Endothelial cell of hepatic sinusoid (primary cell): ENCODE measurements around the gene CD68.
"Not testable (repeated sequence)": the region's sequence is repeated elsewhere in the genome, so short reads cannot be mapped to it uniquely, and the experiment has no call there.

ENCODE experiments used
- in situ Hi-C: cut with HindIII; loops from 2 replicates; pipeline ENCODE4 v1.10.0; 2017; ENCODE audit warnings: low sequenced_read_pairs

Gene CD68

DNA sequence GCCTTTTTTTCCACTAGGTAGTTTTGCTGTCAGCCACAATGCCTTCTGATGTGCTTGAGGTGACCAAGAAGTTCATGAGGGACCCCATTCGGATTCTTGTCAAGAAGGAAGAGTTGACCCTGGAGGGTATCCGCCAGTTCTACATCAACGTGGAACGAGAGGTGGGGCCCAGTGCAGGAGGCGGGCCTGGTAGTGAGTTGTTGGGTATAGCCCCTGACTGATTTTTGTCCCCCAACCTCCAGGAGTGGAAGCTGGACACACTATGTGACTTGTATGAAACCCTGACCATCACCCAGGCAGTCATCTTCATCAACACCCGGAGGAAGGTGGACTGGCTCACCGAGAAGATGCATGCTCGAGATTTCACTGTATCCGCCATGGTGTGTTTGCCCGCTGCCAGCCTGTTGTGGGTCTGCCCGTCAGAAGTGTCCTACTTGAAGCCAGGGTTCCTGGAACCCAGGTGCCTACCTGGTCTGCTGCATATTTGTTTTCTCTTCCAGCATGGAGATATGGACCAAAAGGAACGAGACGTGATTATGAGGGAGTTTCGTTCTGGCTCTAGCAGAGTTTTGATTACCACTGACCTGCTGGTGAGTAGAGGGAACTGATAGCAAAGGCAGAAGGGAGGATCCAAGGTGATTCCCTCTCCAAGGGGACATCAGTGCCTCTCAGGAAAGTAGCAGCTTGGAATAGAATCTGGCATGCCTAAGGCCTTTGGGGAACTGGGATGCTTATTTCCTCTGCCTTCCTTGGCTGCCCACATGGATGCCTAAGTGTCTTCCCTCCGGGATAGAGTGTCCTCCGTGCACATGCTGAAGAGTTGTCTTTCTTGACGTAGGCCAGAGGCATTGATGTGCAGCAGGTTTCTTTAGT, 1.9 kb upstream of the CD68 start:
- in situ Hi-C loops: no loop called here

DNA sequence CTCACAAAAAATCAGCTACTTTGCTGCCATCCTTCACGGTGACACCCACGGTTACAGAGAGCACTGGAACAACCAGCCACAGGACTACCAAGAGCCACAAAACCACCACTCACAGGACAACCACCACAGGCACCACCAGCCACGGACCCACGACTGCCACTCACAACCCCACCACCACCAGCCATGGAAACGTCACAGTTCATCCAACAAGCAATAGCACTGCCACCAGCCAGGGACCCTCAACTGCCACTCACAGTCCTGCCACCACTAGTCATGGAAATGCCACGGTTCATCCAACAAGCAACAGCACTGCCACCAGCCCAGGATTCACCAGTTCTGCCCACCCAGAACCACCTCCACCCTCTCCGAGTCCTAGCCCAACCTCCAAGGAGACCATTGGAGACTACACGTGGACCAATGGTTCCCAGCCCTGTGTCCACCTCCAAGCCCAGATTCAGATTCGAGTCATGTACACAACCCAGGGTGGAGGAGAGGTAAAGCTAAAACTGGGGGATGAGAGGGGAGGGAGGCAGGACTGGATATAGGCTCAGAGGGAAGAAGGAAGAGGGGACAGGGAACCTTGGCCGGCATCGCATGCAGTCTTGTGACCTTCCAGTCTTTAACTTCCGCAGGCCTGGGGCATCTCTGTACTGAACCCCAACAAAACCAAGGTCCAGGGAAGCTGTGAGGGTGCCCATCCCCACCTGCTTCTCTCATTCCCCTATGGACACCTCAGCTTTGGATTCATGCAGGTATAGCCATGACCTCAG, 581 bp downstream of the CD68 start:
- in situ Hi-C loops: no loop called here

DNA sequence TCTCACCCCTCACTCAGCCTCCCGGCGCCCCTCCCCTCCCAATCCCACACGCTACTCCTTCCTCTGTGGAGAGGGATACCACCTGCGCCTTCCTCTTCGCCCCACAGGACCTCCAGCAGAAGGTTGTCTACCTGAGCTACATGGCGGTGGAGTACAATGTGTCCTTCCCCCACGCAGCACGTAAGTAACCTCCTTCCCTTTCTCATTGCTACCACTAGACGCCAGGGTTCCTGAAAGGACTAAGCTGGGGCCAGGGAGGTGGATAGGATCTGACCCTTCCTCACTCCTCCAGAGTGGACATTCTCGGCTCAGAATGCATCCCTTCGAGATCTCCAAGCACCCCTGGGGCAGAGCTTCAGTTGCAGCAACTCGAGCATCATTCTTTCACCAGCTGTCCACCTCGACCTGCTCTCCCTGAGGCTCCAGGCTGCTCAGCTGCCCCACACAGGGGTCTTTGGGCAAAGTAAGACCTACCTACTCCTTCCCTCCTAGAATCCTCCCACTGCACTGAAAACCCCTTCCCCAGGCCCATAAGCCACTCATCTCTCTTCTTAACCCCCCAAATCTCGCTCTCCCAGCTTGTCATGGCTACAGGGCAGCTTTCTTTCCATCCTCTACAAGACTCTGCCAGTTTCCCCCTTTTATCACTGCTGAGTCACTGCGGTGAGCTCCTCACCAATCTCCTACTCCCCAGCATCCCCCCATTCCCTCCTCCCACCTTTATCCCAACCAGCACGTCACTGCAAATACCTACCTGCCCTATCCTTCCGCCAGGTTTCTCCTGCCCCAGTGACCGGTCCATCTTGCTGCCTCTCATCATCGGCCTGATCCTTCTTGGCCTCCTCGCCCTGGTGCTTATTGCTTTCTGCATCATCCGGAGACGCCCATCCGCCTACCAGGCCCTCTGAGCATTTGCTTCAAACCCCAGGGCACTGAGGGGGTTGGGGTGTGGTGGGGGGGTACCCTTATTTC, 1.5 kb downstream of the CD68 start:
- in situ Hi-C loops: no loop called here

DNA sequence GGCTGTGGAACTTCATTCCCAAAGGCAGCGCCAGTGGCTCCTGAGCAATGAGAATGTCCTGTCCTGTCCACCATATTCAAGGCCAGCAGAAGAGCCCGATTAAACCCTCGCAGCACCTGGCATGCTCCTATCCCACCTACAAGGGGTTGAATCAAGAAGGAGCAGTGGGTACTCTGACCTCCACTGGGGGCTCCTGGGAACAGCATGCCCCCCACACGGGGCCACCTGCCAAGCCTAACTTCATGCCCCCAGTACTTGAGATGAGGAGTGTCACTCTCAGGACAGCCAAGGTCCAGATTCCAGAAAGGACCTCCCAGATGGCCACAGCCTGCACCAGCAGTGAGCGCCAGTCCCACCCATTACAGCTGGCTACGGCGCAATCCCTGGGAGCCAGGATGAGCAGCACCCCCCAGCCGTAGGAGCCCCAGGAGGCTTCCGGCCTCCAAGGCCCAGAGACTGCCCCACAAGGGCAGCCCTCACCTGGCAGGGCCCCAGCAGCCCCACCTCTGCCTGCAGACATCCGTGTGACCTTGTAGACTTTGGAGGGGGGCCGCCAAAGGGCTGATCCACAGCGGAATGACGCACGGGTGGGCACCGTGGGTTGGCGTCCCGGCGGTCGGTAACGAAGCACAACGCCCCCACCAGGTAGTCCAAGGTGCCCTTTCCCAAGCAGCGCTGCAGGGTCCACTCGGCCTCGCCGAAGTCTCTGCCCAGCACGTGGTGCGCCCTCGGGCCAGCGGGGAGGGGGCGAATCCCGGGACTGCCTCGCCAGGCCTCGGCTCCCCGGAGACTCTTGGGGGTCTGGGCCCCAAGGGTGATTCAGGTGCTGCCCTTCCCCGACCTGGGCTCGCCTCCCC, 3.2 kb downstream of the CD68 start:
- in situ Hi-C loops: no loop called here

DNA sequence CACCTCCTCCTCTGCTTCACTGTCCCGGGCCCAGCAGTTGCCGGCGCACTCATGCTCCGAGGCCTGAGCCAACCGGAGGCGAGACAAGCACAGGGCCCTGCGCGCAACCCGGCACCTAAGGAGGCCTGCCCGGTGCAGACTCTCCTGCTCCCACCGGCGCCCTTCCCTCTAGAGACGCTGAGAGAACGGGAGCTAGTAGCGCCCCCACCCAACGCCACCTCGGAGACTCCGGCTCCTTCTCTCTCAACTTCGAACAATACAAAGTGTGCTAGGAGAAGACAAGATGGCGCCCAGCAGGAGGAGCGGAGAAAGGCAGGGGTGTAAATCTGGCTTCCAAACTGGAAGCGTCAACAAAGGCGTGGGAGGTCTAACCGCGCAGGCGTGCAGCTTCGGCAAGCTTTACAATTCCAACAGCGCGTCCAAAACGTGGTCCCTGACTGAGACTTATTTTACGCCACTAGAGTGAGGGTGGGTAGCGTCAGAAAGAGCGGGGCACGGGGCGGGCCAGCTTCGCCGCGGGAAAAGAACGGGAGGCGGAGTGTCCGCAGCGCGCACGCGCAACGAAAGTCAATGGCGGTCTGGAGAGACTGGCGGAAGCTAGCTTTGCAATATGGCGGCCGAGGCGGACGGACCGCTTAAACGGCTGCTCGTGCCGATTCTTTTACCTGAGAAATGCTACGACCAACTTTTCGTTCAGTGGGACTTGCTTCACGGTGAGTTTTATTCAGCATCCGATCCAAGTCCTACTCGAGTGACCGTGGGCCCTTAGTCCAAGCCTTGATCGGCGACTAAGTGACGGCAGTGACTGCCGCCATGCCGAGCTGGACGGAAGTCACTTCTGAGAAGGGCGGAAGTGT, 4.0 kb downstream of the CD68 start, which contains the start of gene MPDU1:
MPDU1 (plus strand) TSS at position 600 of the 857 bp plus-strand sequence; CDS start at position 611, 11 bp downstream.
- in situ Hi-C loops: no loop called here

DNA sequence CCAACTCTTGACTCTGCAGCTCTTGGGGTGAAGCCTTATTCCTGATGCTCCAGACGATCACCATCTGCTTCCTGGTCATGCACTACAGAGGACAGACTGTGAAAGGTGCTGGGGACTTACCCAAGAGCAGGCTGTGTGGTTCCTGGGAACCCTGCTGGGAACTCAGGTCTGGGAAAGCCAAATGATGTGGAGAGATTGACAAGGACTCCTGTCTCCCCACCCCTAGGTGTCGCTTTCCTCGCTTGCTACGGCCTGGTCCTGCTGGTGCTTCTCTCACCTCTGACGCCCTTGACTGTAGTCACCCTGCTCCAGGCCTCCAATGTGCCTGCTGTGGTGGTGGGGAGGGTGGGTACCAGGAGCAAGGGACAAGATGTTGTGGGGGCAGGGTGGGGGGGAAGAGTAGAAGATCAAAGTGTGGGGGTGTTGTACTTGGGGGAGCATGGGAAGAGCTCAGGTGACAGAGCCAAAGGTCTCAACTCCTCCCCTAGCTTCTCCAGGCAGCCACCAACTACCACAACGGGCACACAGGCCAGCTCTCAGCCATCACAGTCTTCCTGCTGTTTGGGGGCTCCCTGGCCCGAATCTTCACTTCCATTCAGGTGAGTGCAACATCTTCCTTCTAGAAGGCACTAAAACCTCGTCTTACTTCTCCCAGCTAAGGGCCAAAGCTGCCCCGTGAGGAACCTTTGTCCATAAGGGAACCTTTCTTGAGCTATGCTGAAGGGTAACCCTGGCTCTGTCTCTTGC, 7.4 kb downstream of the CD68 start:
- in situ Hi-C loops: no loop called here

DNA sequence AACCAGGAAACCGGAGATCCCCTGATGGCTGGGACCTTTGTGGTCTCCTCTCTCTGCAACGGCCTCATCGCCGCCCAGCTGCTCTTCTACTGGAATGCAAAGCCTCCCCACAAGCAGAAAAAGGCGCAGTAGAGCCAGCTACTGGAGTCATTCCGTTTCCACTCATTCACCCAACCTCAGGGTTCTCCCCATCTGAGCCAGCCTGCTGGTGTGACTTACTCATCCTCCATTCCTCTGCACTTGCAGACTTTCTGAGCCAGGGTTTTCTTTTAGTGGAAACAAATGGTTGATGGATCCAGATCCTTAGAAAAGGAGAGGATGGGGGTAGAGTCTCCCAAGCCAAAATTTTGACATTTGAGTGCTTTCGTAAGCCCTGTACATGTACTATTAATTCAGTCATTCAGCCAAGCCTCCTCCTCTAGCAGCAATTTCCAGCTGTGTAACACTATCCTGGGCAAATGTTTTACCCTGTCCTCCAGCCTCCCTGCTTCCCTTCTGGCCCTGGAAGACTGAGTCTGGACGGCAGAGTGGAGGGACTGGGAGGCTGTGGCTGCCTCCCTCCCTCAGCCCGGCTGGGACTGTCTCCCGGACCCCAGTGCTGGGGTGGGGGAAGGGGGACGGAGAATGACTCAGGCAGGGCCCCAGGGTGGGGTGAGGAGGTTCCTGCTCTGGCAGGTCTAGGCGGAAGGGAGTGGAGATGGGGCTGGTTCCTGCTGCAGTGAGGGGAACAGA, 8.1 kb downstream of the CD68 start:
- in situ Hi-C loops: no loop called here

DNA sequence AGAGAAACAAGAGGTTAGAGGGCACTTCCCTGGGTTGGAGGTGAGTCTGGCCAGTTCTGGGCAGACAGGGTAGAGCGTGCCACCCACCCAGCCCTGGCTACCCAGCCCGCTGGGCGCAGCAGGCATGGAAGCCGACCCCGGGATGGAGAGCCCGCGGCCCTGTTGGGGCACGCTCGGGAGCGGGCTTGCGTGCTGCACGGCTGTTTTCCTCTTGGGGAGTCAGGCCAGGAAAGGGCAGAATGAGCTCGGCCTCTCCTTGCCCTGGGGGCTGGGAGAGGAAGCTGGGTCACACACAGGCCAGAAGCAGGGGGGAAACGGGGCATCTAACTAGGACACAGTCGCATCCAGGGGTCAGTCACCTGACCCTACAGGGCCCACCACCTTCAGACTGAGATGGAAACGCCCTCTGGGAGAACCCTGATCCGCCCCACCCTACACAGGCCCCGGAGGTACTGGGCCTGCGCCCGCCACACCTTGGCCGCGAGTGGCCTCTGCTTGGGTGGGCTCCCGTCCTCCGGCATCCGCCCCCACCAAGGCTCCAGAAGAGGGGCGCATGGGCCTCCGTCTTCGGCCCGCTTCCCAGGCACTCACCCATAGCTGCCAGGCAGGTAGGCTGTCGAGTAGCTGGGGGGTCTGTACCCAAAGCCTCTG, 9.2 kb downstream of the CD68 start:
- in situ Hi-C loops: no loop called here

DNA sequence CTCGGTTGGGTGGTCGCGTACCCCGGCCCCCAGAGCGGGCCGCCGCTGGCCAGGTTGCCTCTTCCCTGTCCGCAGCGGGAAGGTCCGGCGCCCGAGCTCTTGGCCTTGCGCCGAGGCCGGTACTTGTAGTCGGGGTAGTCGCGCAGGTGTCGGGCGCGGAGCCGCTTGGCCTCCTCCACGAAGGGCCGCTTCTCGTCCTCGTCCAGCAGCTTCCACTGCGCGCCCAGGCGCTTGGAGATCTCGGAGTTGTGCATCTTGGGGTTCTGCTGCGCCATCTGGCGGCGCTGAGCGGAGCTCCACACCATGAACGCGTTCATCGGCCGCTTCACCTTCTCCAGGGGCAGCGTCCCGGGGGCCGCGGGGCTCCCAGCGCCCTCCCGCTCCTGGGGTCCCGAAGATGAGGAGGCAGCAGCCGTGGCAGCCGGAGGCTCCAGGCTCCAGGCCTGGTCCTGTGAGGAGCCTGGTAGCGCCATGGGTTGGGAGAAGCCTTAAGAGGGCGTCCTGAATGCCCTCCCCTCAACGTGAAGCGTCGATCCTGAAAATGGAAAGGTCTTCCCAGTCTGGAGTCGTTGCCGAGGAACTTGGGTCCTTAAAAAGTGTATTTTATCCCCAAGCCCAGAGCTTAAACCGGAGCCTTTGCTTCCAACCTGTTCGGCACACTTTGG, 9.9 kb downstream of the CD68 start:
- in situ Hi-C loops: no loop called here

DNA sequence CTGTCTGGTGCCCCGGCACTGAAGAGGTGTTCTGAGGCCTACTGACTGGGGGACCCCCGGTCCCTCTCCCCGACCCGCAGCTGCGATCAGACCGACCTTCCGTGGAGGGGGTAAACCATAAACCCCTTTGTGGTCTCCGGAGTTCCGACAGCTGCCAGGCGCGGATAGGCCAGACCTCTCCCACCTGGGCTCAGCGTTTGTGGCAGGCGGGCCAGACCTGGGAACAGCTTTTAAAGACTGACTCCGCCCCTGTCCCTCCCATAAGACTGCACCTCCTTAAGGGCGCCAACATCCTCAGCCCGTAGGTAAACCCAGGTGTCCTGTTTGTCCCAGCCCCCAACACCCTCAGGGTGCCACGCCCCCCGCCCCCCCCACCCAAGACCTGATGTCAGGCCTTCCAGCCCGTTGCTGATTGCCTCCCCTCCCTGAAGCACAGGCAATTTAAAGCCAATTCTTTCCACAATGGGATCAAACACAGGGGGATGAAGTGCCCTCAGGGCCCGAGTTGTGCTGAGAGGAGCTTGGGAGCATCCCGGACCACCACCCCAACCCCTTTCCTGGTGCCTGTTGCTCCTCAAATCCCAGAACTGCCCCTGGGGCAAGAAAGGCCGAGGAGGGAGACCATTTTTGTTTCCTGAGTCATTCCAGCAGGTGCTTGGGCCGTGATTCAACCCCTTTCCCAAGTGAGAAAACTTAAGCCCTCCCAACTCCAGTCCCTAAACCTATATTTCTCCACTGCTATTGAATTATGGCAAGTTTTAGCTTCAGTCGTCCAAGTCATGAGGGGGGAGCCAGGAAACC, 10.7 kb downstream of the CD68 start, which contains the start of gene SOX15:
SOX15 (minus strand) TSS at position 204 of the 801 bp plus-strand sequence. CDS start 418 bp downstream, outside the sequence.
- in situ Hi-C loops: no loop called here

DNA sequence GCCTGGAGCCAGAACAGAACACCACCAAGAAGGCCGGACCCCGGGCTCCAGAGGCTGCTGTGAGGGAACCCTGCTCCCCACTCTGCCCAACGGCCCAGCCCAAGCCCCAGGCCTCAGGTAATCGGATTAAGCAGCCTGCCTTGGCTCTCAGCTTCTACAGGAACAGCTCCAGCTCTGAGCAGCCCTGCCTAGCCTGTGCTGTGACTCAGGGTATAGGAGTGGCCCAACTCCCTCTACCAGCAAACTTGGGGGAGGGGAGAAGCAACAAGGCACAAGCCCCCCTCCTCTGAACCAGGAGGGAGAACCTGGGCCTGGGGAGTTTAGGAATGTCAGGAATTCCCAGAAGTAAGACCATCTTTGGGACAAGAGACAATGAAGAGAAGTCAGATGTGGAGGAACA, 11.3 kb downstream of the CD68 start:
- in situ Hi-C loops: no loop called here

DNA sequence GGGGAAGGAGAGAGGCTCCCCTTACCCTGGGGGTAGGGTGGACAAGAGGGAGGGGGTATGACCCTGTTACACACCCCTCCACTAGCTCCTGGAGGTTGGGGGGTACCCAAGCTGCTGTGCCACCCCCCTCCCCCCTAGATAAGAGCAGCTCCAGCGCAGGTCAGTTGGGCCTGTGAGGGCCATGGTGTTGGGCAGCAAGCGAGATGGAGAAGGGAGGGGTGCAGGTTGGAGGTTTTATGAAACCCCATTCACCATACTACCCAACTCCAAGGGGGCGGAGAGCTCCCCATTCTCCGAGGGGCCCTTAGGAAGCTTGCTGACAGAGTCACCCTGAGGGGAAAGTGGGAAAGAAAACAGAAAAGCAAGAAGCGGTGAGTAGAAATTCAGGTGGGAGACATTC, 12.2 kb downstream of the CD68 start:
- in situ Hi-C loops: no loop called here

DNA sequence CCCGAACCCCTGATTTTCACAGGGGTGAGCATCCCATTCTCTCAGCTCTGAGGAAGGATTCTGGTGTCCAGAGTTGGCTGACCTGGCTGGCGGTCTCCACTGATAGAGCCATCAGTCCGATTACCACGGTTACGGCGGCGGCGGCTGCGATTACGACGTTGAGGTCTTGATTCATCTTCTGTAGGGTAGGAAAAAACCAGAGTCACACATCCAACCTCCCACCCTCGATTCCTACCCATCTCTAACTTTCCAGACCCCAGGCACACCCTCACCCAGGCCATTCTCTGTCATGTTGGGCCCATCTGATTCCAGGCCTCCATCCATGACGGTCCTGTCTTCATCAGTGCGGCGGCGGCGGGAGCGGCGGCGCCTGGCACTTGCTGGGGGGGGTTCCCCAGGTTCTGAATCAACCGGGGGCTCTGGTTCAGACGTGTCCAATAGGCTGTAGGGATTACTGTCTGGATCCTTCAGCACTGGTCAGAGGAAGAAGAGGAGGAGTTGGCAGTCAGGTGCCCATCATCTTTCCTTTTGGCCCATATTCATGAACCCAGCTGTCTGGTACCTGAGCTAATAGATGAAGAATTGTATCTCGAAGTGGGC, 13.1 kb downstream of the CD68 start:
- in situ Hi-C loops: no loop called here

DNA sequence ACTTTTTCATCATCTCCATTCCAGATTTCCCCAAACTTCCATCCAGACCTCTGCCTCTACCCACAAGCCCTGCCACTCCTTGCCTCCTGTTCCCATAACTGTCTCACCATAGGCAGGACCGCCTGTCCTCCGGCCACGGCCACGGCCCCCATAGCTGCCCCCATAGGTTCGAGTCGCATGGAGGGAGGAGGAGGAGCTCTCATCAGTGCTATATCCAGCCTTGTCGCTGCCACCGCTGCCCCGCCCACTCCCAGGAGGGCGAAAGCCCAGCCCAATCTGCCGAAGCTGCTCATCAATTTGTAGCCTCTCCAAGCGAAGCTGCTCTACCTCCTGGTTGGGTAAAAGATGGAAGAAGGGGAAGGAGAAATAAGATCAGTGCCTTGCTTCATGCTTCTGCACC, 13.9 kb downstream of the CD68 start:
- in situ Hi-C loops: no loop called here

DNA sequence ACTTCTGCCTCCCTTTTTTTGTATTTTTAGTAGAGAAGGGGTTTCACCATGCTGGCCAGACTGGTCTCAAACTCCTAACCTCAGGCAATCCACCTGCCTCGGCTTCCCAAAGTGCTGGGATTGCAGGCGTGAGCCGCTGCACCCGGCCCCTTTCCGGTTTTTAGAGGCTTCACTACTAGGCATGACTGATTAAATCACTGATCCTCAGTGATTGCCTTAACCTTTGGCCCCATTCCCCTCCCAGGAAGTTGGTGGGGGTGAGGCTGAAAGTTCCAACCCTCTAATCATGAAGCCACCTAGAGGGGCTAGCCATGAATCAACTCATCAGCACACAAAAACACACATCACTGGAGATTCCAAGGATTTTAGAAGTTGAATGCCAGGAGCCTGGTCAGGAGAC, 18.1 kb downstream of the CD68 start:
- in situ Hi-C loops: not testable (repeated sequence)
